Dermis microvascular lymphatic vessel endothelial cell (primary cell): ENCODE measurements around the gene HSPB8. TPM values are rescaled to one million over a fixed set of nuclear protein-coding genes. Genes with fewer than 3 reads are reported as not detected.

ENCODE experiments used
- DNase-seq, 2 donors: peaks; one replicate each; pipeline versions ENCODE4 v3.0.0 to v3.0.0-alpha.2; 2010; ENCODE audit warnings: low read depth in 2 of 2
- total RNA-seq: library from RNA; depleted of rRNA; stranded (reverse); fragments of >200 nt; gene quantifications from 2 replicates; pipeline ENCODE4 v1.2.1, GENCODE V29; 2014

HSPB8 gene
- total RNA-seq: 2.1 and 2.8 TPM in 2 replicates

GRCh38 chr12:119178544-119179334 lies at the start of gene HSPB8:
HSPB8 (plus strand) TSS chr12:119178931; CDS start chr12:119179313, 382 bp downstream.
- DNase-seq: peak in 1 of 2 donors; percentile 62

- no peak for DNase-seq
Measured at GRCh38 chr12:119129827-119130434, 48.8 kb upstream of the HSPB8 start.

- DNase-seq: no peak
Measured at GRCh38 chr12:119130523-119130922, 48.2 kb upstream of the HSPB8 start.

- DNase-seq: no peak
Measured at GRCh38 chr12:119134284-119135072, 44.3 kb upstream of the HSPB8 start.

- no peak for DNase-seq
Measured at GRCh38 chr12:119136811-119137410, 41.8 kb upstream of the HSPB8 start.

- DNase-seq: no peak
Measured at GRCh38 chr12:119139448-119139847, 39.3 kb upstream of the HSPB8 start.

GRCh38 chr12:119145367-119145766 lies 33.4 kb upstream of the HSPB8 start:
- no peak for DNase-seq

GRCh38 chr12:119147847-119148448 lies 30.8 kb upstream of the HSPB8 start:
- no peak for DNase-seq

- no peak for DNase-seq
Measured at GRCh38 chr12:119149270-119149669, 29.5 kb upstream of the HSPB8 start.

- DNase-seq: no peak
Measured at GRCh38 chr12:119151445-119152026, 27.2 kb upstream of the HSPB8 start.

GRCh38 chr12:119153477-119154434 lies 25.0 kb upstream of the HSPB8 start:
- DNase-seq: peak in 1 of 2 donors; percentile 49

GRCh38 chr12:119154435-119154818 lies 24.3 kb upstream of the HSPB8 start:
- DNase-seq: peak in 1 of 2 donors; percentile 20

- DNase-seq: no peak
Measured at GRCh38 chr12:119156401-119157044, 22.2 kb upstream of the HSPB8 start.

- no peak for DNase-seq
Measured at GRCh38 chr12:119157528-119157927, 21.2 kb upstream of the HSPB8 start.

GRCh38 chr12:119157978-119158377 lies 20.8 kb upstream of the HSPB8 start:
- no peak for DNase-seq

GRCh38 chr12:119158402-119158801 lies 20.3 kb upstream of the HSPB8 start:
- DNase-seq: no peak

GRCh38 chr12:119159844-119160243 lies 18.9 kb upstream of the HSPB8 start:
- DNase-seq: no peak

GRCh38 chr12:119167902-119168301 lies 10.8 kb upstream of the HSPB8 start:
- DNase-seq: no peak

- no peak for DNase-seq
Measured at GRCh38 chr12:119168721-119169120, 10.0 kb upstream of the HSPB8 start.
